Eye (tissue), 1 donor: ENCODE measurements around the gene KRTAP4-2.
"Not testable (repeated sequence)": the region's sequence is repeated elsewhere in the genome, so short reads cannot be mapped to it uniquely, and the experiment has no call there.

Source experiments
- DNase-seq: peaks from one replicate; pipeline ENCODE4 v3.0.0-alpha.2; 2015

The KRTAP4-2 gene

DNA sequence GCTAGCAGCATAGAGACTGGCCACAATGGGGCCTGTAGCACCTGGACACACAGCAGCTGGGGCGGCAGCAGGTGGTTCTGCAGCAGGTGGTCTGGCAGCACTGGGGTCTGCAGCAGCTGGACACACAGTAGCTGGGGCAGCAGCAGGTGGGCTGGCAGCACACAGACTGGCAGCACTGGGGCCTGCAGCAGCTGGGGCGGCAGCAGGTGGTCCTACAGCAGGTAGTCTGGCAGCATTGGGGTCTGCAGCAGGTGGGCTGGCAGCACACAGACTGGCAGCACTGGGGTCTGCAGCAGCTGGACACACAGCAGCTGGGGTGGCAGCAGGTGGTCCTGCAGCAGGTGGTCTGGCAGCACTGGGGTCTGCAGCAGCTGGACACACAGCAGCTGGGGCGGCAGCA is 17.8 kb downstream of the KRTAP4-2 start:
- not testable (repeated sequence) for DNase-seq

DNA sequence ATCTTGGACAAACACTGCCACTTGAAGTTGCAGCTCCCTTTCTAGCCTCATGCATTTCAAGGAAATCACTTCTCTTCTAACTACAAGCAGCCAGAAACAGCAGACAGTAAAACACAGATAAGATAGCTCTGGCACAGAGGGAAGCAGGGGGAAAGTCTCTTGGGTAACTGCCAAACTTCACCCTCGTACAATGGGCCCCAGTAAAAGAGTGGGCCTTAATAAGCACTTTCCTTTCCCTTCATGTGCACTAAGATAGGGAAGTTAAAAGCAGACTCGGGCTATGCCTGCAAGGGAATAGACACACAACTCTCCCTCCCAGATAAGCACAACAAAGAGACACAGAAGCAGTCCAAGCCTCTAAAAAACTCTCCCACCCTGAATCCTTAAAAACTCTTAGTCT is 24.2 kb downstream of the KRTAP4-2 start:
- no peak for DNase-seq

DNA sequence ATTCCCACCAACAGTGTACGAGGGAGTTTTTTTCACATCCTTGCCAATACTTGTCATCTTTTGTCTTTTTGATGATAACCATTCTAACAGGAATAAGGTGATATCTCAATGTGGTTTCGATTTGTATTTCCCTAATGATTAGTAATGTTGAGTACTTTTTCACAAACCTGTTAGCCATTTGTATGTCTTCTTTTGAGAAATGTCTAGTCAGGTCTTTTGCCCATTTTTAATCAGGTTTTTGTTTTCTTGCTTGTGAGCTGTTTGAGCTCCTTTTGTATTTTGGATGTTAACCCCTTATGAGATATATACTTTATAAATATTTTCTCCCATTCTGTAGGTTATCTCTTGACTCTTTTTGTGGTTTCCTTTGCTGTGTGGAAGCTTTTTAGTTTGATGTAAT is 26.5 kb downstream of the KRTAP4-2 start:
- no peak for DNase-seq

DNA sequence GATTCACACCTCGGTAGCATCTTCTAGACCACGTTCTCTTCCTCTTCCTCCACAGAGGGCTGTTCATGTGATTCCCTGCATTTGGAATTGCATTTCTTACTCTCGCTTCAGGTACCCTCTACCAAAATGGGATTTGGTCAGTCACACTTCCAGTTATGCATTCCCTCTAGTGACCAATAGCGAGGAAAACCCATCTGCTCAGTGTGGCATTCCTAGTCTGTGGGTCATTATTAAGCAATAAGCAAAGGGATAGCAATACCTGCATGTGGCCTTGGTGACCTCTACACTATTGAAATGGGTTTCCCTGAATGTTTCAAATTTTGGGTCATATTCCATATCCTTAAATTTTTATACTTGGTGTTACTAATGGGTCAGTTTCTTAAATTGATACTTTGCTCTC is 28.0 kb downstream of the KRTAP4-2 start:
- no peak for DNase-seq

DNA sequence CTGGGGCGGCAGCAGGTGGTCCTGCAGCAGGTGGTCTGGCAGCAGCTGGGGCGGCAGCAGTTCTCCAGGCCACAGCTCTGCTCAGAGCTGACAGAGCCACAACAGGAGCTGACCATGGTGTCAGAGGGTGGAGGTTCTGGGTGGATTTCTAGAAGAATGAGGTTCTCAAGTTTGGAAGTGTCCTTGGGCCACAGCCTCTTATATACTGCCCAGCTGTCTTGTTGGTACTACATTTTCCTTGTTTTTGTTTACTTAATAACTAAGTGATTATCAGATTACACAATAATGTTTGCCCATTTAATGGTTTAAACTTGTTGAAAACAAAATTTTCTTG is 28.4 kb downstream of the KRTAP4-2 start, which contains the start of gene KRTAP4-5:
KRTAP4-5 (minus strand) TSS at position 174 of the 334 bp plus-strand sequence; CDS start at position 116, 58 bp downstream.
- no peak for DNase-seq

DNA sequence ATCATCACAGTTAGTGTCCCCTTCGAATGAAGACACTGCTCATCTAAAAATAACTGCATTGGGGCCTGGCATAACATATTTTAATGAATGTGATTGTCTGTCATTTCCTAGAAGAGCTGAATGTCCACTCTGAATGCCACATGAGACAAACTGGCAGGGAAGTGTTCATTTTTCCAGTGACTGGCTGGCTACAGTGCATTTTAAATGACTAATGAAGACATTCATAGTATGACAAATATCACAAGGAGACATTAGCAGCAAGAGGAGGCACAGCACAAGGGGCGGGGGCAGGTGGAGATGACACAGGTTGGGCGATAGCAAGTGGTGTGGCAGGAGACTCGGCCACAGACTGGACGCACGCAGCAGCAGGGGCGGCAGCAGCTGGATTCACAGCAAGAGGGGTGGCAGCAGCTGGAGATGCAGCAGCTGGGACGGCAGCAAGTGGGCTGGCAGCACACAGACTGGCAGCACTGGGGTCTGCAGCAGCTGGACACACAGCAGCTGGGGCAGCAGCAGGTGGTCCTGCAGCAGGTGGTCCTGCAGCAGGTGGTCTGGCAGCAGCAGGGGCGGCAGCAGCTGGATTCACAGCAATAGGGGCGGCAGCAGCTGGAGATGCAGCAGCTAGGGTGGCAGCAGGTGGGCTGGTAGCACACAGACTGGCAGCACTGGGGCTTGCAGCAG is 28.9 kb downstream of the KRTAP4-2 start:
- peak; percentile 6 for DNase-seq

DNA sequence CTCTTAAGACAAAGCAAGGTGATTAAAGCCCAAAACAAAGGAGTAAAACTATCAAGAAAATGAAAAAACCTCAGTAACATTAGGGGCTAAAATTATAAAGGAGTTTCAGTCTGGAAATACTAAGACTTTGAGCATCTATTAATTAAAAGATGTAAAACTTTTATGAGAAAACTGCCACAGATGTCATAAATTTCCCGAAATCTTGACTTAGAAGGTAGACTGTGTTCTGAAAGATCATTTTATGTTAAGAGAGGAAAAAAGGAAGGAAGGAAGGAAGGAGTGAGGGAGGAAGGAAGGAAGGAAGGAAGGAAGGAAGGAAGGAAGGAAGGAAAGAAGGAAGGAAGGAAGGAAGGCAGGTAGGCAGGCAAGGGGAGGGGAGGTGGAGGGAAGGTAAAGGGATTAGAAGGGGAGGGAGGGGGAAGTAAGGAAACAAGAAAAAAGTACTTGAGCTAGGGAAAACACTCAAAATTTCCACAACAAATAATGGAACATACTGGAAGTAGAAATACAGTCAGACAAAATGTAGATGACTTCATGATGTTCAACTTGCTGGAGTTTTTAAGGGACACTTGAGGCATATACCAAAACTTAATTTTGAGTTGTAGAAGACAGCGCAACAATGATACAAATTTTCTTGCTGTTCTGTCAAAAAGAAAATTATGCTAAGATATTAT is 30.4 kb downstream of the KRTAP4-2 start:
- no peak for DNase-seq

DNA sequence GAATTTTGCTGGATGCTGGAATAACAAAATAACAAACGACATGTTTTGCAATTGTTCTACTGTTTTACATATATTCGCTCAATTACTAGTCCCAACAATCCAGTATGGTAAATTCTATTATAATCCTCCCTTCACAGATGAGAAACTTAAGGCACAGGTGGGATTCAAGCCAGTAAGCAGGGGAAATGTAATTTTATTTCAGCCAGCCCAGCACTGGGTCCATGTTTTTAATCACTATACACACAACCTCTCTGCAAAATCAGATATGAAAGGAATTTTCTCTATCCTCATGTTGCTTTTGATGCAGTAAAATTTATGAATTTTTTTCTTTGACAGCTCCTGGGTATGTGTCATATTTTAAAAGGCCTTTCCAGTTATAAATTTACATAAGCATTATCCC is 32.8 kb downstream of the KRTAP4-2 start:
- no peak for DNase-seq

DNA sequence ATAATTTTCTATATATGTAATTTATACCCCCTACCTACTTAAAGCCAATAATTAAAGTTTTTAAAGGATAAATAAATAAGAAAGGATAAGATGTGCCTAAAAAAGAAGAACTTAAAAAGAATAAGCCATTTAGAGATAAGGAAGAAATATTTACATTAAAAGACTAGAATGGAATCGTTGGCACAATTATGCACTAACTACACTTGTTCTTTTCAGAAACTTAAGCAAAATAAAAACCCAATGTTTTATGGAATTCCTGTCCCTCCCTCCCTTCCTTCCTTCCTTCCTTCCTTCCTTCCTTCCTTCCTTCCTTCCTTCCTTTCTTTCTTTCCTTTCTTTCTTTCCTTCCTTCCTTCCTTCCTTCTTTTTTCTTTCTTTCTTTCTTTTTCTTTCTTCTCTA is 33.2 kb downstream of the KRTAP4-2 start:
- no peak for DNase-seq

DNA sequence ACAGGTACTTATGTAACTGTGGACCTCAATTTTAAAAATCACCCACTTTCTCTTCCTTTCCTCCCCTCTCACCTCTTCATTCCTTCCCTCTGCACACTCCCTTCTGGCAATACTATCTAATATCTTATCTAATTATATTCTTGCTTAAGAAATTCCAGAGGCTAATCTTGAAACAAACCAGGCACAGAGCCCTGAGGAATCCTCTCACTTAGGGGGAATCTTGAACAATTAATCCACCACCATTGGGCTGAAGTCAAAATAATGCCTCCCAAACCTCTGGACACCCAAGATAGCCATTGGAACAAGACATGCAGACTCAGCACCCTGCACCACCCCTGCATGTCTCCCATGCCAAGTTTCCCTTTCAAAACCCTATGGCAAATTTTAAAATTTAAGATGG is 36.7 kb downstream of the KRTAP4-2 start:
- no peak for DNase-seq

DNA sequence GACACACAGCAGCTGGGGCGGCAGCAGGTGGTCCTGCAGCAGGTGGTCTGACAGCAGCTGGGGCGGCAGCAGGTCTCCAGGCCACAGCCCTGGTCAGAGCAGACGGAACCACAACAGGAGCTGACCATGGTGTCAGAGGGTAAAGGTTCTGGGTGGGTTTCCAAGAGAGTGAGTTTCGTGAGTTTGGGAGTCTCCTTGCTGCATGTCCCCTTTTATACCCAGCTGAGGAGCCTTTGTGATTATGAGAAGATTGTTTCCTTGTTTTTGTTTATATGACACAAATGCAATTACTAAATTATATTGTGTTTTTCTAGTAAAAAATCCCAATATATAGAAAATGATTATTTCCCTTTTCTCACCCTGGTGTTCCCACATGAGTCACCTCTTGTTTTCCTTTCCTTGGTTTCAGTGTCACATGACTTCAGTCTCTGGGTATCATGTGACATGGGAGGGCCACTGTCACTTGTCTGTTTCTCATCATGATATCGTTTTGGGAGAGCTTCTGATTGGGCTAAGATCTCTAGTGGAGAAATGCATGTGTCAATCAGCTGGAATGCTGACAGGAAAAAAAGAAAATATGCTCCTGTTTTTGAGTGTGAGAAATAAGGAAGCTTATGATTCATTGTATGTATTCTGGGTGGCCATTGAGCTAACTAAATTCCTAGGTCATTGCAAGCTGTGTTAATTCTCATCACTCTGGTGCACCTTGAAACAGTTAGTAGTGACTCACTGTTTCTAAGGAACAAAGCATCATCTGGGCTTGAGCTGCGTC is 37.5 kb downstream of the KRTAP4-2 start, which contains the start of gene KRTAP4-6:
KRTAP4-6 (minus strand) TSS at position 185 of the 772 bp plus-strand sequence; CDS start at position 128, 57 bp downstream.
- DNase-seq: no peak

DNA sequence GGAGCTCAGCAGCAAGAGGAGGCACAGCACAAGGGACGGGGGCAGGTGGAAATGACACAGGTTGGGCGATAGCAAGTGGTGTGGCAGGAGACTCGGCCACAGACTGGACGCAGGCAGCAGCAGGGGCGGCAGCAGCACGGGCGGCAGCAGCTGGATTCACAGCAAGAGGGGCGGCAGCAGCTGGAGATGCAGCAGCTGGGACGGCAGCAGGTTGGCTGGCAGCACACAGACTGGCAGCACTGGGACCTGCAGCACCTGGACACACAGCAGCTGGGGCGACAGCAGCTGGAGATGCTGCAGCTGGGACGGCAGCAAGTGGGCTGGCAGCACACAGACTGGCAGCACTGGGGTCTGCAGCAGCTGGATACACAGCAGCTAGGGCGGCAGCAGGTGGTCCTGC is 38.2 kb downstream of the KRTAP4-2 start:
- not testable (repeated sequence) for DNase-seq

DNA sequence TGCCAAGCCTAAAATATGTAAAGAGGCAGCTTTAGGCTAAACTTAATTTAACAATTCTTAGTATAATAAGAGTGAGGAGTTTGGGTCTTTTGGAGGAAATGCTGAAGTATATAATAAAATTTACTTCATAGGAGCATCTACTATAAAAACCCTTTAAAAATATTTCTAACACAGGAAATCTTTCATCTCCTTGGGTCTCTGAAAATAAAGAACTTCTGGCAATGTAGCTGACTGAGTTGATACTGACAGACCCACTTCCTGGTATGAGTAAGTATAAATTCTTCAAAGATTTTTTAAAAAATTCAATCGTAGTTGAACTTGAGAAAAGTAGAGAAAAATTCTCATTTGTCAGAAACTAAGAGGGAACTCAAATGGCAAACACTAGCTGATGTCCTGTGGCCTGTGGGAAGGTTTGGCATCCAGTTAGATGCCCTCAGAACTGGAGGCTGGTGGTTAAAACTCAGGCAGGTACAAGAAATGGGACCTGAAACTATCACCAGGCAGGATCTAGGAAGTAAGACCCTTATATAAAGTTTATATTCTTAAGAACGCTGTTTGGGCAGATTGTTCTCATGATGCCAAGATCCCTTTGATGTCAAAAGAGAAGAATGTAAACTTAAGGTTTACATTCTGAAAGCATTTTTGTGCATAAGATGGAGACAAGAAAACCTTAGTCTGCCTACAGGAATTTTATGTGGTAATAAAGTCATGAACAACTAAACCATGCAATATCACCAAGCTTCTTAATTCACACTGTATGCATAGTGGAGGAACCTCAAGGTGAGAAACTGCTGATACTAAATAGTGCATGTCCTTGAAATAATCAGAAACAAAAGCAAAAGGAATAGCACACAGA is 43.9 kb downstream of the KRTAP4-2 start:
- DNase-seq: no peak

DNA sequence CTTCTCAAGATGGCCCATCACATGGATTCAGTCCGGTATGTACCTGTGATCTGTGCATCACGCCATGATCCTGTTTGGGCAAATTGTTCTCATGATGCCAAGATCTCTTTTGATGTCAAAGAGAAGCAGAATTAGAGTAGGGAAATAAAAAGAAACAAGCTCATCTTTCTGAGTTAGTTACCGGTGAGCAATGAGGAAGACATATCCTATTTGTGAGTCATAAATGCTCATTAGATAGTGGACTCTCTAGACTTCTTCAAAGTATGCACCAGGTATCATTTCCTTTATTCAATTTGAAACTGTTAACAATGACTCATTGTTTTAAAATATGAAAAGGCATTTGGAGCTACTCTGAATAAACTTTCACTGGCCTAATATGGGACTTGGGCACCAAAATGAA is 46.0 kb downstream of the KRTAP4-2 start:
- DNase-seq: no peak
